Heart left ventricle (tissue), 13 donors: ENCODE data around the gene L2HGDH.

Source experiments
- POLR2A ChIP-seq, 2 donors: fragments of 450-650 bp; IDR thresholded peaks; one replicate each; pipeline ENCODE4 v1.6.1; 2017; ENCODE audit warnings: antibody characterized with exemption in 2 of 2, mild to moderate bottlenecking in 2 of 2, moderate library complexity in 2 of 2
- TF ChIP-seq, protein P1 (sequence below), 12 donors: fragments of 200-600 bp; sonication (generic) in 4 of 12; IDR thresholded peaks; one replicate each; pipeline versions ENCODE4 v1.5.0 to v1.8.0; 2018 to 2022; ENCODE audit warnings: antibody characterized with exemption in 12 of 12, mild to moderate bottlenecking in 5 of 12
- donor health status: ischemic (EF 13 %, LVEDD 7.1; RV severe dilation, severe dysfunction).
- donor health status: DM: no; HTN: yes; CAD: no.
- donor health status: DM: no; HTN: no; CAD: no.
- donor health status: ischemic (EF 25% LVEDD 6.9; RV normal size, moderate dysfunction).
- donor health status: ischemic (EF 25% LVEDD 5.7; RV mildly dilated, moderate dysfunction).
- donor health status: ischemic (EF 35%, LVEDD 5.7; RV mildly dilated, moderate dysfunction).
- donor health status: nonischemic (EF 11% LVEDD 7.7; RV severe dilation, severe dysfunction).
- donor health status: DM: yes; HTN: yes; CAD: no.
- donor health status: PGD.
- donor health status: ischemic (EF 29% LVEDD 5.4; RV normal size, mild dysfunction).
- donor health status: nonischemic (EF 23%, LVEDD 6.1; RV moderate dilation, normal function).

DNA sequence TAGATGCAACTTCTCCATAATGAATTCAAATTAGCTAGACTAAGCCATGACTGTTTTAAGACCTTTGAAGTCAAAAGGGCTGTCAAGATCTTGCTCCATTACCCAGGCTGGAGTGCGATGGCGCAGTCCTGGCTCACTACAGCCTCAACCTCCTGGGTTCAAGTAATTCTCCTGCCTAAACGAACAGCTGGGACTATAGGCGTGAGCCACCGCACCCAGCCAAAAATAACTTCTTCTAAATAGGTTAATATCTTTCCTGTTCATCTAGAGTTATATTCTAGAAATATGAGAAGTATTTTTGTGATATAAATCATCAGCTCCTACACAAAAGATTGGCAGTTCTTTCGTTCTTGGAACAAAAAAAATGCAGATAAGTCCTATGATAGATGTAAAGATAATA is 41.1 kb downstream of the L2HGDH start:
- TF ChIP-seq POLR2A (IDR thresholded peaks at IDR 0.05), result no peak
- TF ChIP-seq, protein P1, sequence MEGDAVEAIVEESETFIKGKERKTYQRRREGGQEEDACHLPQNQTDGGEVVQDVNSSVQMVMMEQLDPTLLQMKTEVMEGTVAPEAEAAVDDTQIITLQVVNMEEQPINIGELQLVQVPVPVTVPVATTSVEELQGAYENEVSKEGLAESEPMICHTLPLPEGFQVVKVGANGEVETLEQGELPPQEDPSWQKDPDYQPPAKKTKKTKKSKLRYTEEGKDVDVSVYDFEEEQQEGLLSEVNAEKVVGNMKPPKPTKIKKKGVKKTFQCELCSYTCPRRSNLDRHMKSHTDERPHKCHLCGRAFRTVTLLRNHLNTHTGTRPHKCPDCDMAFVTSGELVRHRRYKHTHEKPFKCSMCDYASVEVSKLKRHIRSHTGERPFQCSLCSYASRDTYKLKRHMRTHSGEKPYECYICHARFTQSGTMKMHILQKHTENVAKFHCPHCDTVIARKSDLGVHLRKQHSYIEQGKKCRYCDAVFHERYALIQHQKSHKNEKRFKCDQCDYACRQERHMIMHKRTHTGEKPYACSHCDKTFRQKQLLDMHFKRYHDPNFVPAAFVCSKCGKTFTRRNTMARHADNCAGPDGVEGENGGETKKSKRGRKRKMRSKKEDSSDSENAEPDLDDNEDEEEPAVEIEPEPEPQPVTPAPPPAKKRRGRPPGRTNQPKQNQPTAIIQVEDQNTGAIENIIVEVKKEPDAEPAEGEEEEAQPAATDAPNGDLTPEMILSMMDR (IDR thresholded peaks at IDR 0.05), result no peak
